GM13976 (cell line): Measurements from ENCODE around the gene GRK1.

Experiments used
- DNase-seq: peaks from one replicate; pipeline ENCODE4 v3.0.0; 2012; ENCODE audit warnings: low spot score
- in situ Hi-C: fragments of 300-500 bp; cut with MboI; formaldehyde crosslinking; loops from one replicate; pipeline ENCODE4 v1.12.0; 2022; ENCODE audit warnings: low sequenced_read_pairs, mixed read lengths, inconsistent platforms; ENCODE audit not compliant: unreplicated experiment
- TF ChIP-seq, protein P1 (sequence below): IDR thresholded peaks from 2 replicates; pipeline ENCODE4 v1.5.1; 2012; ENCODE audit warnings: borderline replicate concordance, mild to moderate bottlenecking; ENCODE audit not compliant: insufficient read depth; ENCODE audit errors: extremely low read depth, missing control alignments, control extremely low read depth

The GRK1 gene

DNA sequence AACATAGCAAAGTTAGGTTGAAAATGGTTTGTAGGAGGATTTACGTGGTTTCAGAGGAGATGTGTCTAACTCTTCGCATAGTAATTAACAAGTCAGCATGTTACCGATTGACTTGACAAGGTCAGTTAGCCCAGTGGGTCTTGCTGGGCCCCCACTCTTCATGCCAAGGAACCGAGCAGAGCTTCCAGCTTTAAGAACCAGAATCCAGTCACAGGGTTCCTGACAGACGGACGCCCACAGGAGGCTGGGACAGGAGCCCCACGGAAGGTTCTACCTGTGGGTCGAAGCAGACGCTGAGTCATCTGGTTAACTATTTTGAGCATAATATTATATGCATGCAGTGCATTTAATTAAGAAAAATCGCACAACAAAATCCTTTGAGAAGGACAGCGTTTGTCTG, 95.5 kb downstream of the GRK1 start:
- TF ChIP-seq, protein P1, sequence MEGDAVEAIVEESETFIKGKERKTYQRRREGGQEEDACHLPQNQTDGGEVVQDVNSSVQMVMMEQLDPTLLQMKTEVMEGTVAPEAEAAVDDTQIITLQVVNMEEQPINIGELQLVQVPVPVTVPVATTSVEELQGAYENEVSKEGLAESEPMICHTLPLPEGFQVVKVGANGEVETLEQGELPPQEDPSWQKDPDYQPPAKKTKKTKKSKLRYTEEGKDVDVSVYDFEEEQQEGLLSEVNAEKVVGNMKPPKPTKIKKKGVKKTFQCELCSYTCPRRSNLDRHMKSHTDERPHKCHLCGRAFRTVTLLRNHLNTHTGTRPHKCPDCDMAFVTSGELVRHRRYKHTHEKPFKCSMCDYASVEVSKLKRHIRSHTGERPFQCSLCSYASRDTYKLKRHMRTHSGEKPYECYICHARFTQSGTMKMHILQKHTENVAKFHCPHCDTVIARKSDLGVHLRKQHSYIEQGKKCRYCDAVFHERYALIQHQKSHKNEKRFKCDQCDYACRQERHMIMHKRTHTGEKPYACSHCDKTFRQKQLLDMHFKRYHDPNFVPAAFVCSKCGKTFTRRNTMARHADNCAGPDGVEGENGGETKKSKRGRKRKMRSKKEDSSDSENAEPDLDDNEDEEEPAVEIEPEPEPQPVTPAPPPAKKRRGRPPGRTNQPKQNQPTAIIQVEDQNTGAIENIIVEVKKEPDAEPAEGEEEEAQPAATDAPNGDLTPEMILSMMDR = no peak
- no peak for DNase-seq
- in situ Hi-C loops = no loop called here

DNA sequence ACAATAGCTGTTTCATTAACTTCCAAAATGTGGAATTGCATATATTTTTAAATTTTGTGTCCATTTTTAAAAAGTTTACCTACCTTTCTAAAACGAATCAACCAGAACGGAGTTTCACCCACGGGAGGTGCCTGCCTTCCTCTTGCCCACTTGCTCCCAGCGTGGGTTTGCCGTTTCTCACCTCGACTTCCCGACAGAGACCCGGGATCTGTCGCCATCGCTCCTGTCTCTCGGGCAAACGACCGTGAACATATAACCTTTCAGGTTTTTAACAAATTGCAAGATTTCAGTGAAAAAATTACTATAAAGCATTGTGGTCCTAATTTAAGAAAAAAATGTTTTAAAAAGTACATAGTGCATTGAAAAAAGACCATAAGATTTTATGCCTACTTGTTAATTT, 96.2 kb downstream of the GRK1 start:
- TF ChIP-seq, protein P1 = no peak
- in situ Hi-C loops = no loop called here
- no peak for DNase-seq

GRCh38 chr13:113763961-113764792, 97.2 kb downstream of the GRK1 start:
- TF ChIP-seq, protein P1 = no peak
- in situ Hi-C loops = no loop called here
- no peak for DNase-seq

DNA sequence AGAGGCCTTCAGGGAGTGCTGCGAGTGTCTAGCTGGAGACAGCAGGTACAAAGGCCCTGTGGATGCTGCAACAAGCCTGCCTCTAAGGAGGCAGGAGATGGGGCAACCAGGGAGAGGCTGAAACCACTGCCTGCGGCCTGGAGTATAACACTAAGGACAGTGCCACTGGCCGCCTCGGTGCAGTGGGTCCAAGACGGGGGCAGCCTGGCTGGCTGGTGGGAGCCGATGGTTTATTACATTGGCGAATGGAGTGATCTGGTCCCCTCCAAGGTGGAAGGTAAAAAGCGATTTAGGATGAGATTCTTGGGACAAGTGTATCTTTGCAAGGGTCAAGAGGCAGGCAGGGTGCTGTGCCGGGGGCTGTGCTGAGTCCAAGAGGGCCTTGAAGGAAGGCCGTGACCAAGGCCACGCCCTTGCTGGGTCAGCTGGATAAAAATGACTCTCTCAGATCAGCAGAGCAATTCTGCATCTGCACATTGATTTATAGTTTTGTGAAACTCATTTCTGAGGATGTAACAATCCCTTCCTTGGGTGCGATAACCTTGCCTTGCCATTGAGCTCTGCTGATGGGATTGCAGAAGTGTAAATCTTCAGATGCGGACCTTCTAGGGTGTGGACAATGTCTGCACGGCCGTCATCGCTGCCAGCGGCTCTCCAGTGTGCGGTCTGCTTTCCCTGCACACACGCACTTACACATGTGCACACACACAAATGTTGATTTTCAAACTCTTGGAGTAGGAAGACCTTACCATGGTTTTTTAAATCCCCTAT, 98.0 kb downstream of the GRK1 start:
- TF ChIP-seq, protein P1 = no peak
- in situ Hi-C loops = no loop called here
- no peak for DNase-seq

- no peak for DNase-seq
- in situ Hi-C loops = no loop called here
- TF ChIP-seq, protein P1 = no peak
Measured at GRCh38 chr13:113765564-113765910, 98.5 kb downstream of the GRK1 start.

- in situ Hi-C loops = no loop called here
- TF ChIP-seq, protein P1 = no peak
- no peak for DNase-seq
Measured at GRCh38 chr13:113766035-113766800, 99.2 kb downstream of the GRK1 start.
